IPS-15b (cell line): ENCODE measurements around the gene LCE1C.

Experiments used
- H3K27me3 ChIP-seq: one replicate; pipeline ENCODE4 v1.6.1; 2013; ENCODE audit warnings: low read length; ENCODE audit not compliant: control insufficient read depth, insufficient read depth
- H3K36me3 ChIP-seq: one replicate; pipeline ENCODE4 v1.6.1; 2013; ENCODE audit warnings: low read length; ENCODE audit not compliant: control insufficient read depth, insufficient read depth
- H3K4me1 ChIP-seq: one replicate; pipeline ENCODE4 v1.6.1; 2013; ENCODE audit warnings: mild to moderate bottlenecking, low read length; ENCODE audit not compliant: control insufficient read depth, insufficient read depth
- H3K4me3 ChIP-seq: one replicate; pipeline ENCODE4 v1.5.1; 2013; ENCODE audit warnings: low read depth, low read length
- H3K9ac ChIP-seq: one replicate; pipeline ENCODE4 v1.6.1; 2013; ENCODE audit warnings: low read depth, mild to moderate bottlenecking, low read length
- H3K9me3 ChIP-seq: one replicate; pipeline ENCODE4 v1.6.1; 2013; ENCODE audit warnings: mild to moderate bottlenecking, low read length; ENCODE audit not compliant: control insufficient read depth, insufficient read depth

The LCE1C gene

GRCh38 chr1:152795686-152796085 lies 10.8 kb downstream of the LCE1C start:
- H3K9me3 ChIP-seq = no peaks in the 10 kb centered on the region
- H3K9ac ChIP-seq = no peak overlapping the region
- no peak overlapping the region for H3K4me3 ChIP-seq
- no peaks in the 10 kb centered on the region for H3K4me1 ChIP-seq
- no peaks in the 10 kb centered on the region for H3K36me3 ChIP-seq
- H3K27me3 ChIP-seq = no peaks in the 10 kb centered on the region

GRCh38 chr1:152786077-152786476 lies 20.4 kb downstream of the LCE1C start, which contains the start of gene LCE1E:
TSS of gene LCE1E (plus strand) at chr1:152786257. CDS start at chr1:152787300, 1,043 bp downstream.
- no peak within 1 kb of the TSS for H3K9ac ChIP-seq
- no peaks in the 10 kb centered on the region for H3K4me1 ChIP-seq
- H3K27me3 ChIP-seq = no peaks in the 10 kb centered on the region
- H3K4me3 ChIP-seq = no peak within 1 kb of the TSS
- H3K36me3 ChIP-seq = no peaks in the 10 kb centered on the region
- peaks cover 4% of the 10 kb centered on the region for H3K9me3 ChIP-seq

- no peaks in the 10 kb centered on the region for H3K4me1 ChIP-seq
- H3K9me3 ChIP-seq = peaks cover 8% of the 10 kb centered on the region
- no peaks in the 10 kb centered on the region for H3K36me3 ChIP-seq
- no peak overlapping the region for H3K9ac ChIP-seq
- H3K4me3 ChIP-seq = no peak overlapping the region
- H3K27me3 ChIP-seq = no peaks in the 10 kb centered on the region
These were observed 23.4 kb downstream of the LCE1C start for GRCh38 chr1:152783095-152783494.

- Histone ChIP-seq H3K9ac (no peak overlapping the region), H3K9me3 (peaks cover 14% of the 10 kb centered on the region)
These were observed 28.8 kb downstream of the LCE1C start for GRCh38 chr1:152777510-152778137.

GRCh38 chr1:152776361-152776760 lies 30.1 kb downstream of the LCE1C start:
- H3K4me1 ChIP-seq = no peaks in the 10 kb centered on the region
- H3K9ac ChIP-seq = no peak overlapping the region
- H3K27me3 ChIP-seq = no peaks in the 10 kb centered on the region
- H3K4me3 ChIP-seq = no peak overlapping the region
- H3K36me3 ChIP-seq = no peaks in the 10 kb centered on the region
- H3K9me3 ChIP-seq = peaks cover 14% of the 10 kb centered on the region

More at GRCh38 chr1:152777510-152778137, 28.8 kb downstream of the LCE1C start:
- H3K4me3 ChIP-seq = no peak overlapping the region
- H3K4me1 ChIP-seq = no peaks in the 10 kb centered on the region
- H3K36me3 ChIP-seq = no peaks in the 10 kb centered on the region
- H3K27me3 ChIP-seq = no peaks in the 10 kb centered on the region

GRCh38 chr1:152774875-152775274 lies 31.6 kb downstream of the LCE1C start, which contains the start of gene LCE1F:
TSS of gene LCE1F (plus strand) at chr1:152775140. CDS start at chr1:152776372, 1,232 bp downstream.
- Histone ChIP-seq H3K4me3 (no peak within 1 kb of the TSS), H3K27me3 (no peaks in the 10 kb centered on the region), H3K9ac (no peak within 1 kb of the TSS), H3K9me3 (peaks cover 14% of the 10 kb centered on the region), H3K4me1 (no peaks in the 10 kb centered on the region), H3K36me3 (no peaks in the 10 kb centered on the region)

- Histone ChIP-seq H3K9ac (no peak overlapping the region), H3K36me3 (no peaks in the 10 kb centered on the region), H3K9me3 (peaks cover 22% of the 10 kb centered on the region), H3K4me3 (no peak overlapping the region), H3K4me1 (no peaks in the 10 kb centered on the region), H3K27me3 (no peaks in the 10 kb centered on the region)
These were observed 36.0 kb downstream of the LCE1C start for GRCh38 chr1:152770411-152770810.

GRCh38 chr1:152768847-152769533 lies 37.5 kb downstream of the LCE1C start:
- Histone ChIP-seq H3K27me3 (no peaks in the 10 kb centered on the region), H3K4me1 (no peaks in the 10 kb centered on the region), H3K4me3 (no peak overlapping the region), H3K9me3 (peaks cover 17% of the 10 kb centered on the region), H3K36me3 (no peaks in the 10 kb centered on the region), H3K9ac (no peak overlapping the region)

- H3K9me3 ChIP-seq = peaks cover 41% of the 10 kb centered on the region
- no peaks in the 10 kb centered on the region for H3K27me3 ChIP-seq
- no peaks in the 10 kb centered on the region for H3K36me3 ChIP-seq
- H3K9ac ChIP-seq = no peak overlapping the region
- H3K4me1 ChIP-seq = no peaks in the 10 kb centered on the region
- H3K4me3 ChIP-seq = no peak overlapping the region
These were observed 44.7 kb downstream of the LCE1C start for GRCh38 chr1:152761609-152762213.

GRCh38 chr1:152760551-152761190 lies 45.8 kb downstream of the LCE1C start:
- Histone ChIP-seq H3K9ac (no peak overlapping the region), H3K9me3 (peaks cover 34% of the 10 kb centered on the region), H3K27me3 (no peaks in the 10 kb centered on the region)

GRCh38 chr1:152759453-152760173 lies 46.8 kb downstream of the LCE1C start:
- H3K27me3 ChIP-seq = no peaks in the 10 kb centered on the region
- H3K36me3 ChIP-seq = no peaks in the 10 kb centered on the region
- H3K4me1 ChIP-seq = no peaks in the 10 kb centered on the region
- H3K9me3 ChIP-seq = peaks cover 39% of the 10 kb centered on the region
- no peak overlapping the region for H3K9ac ChIP-seq
- no peak overlapping the region for H3K4me3 ChIP-seq

More at GRCh38 chr1:152760551-152761190, 45.8 kb downstream of the LCE1C start:
- Histone ChIP-seq H3K36me3 (no peaks in the 10 kb centered on the region), H3K4me1 (no peaks in the 10 kb centered on the region), H3K4me3 (no peak overlapping the region)
